TTC549 (cell line): ENCODE measurements around the gene POU6F2.
"Not testable (repeated sequence)": the region's sequence is repeated elsewhere in the genome, so short reads cannot be mapped to it uniquely, and the experiment has no call there.

Experiments used
- FAIRE-seq: peaks from 2 replicates; lab custom pipeline; 2012; peaks lifted over from hg19 to GRCh38; lab: Jason Lieb, UNC

Gene POU6F2

DNA sequence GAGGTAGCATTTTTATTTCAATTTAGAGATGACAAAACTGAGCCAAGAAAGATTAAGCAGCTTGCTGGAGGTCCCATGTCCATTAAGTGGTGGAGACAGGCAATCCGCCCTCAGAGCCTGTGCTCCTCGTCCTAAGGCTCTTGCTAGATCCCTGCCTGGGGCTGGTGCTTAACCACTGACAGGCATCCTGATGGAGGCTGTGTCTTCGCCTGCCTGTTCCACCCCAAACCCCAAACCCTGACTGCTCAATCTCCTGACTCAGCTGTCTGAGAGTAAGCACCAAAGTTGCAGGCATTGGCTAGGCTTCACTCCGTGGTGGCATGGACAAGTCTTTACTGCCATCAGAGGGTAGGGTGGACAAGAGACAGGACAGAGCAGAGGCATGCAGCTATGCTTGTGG, 209.4 kb downstream of the POU6F2 start:
- no peak for FAIRE-seq

DNA sequence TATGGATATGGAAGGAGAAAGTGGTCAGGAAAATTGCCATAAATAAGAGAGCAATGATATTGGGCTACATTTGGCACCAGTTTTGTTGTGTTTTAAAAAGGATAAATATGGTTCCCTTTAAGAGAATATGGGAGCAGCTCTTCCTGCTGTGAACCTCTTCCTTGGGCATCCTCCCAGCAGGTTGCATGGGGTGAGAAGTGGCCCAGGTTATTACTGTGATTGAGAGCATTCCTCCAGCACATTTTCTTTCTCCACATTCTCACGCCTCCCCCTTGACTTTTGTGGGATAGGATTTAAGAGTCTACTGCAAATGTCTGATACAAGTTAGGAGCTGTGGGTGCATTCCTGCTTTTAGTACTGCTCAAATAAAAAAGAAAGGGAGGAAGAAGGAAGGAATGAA, 214.8 kb downstream of the POU6F2 start:
- no peak for FAIRE-seq

DNA sequence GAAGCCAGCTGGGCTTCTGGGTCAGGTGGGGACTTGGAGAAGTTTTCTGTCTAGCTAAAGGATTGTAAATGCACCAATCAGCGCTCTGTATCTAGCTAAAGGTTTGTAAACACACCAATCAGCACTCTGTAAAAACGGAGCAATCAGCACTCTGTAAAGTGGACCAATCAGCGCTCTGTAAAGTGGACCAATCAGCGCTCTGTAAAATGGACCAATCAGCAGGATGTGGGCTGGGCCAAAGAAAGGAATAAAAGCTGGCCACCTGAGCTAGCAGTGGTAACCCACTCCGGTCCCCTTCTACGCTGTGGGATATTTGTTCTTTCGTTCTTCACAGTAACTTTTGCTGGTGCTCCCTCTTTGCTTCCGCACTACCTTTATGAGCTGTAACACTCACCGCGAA, 216.7 kb downstream of the POU6F2 start:
- FAIRE-seq: not testable (repeated sequence)

DNA sequence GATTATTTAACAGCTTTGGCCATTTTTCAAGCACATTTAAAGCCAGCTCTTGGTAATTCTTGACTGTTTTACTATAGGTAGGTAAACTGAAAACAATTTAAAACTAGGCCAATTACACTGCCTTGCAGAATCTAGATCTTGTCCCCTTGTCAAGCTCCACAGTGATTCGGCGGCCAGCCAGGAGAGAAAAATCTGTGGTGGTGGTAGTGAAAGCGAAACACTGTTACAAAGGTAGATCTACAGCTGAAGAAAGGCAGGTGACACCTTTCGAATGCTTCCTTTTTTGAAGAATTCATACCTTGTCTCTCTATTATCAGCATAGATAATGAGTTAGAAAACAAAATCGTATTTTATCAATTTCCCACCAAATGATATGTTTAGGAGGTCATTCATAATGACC, 218.3 kb downstream of the POU6F2 start:
- no peak for FAIRE-seq

DNA sequence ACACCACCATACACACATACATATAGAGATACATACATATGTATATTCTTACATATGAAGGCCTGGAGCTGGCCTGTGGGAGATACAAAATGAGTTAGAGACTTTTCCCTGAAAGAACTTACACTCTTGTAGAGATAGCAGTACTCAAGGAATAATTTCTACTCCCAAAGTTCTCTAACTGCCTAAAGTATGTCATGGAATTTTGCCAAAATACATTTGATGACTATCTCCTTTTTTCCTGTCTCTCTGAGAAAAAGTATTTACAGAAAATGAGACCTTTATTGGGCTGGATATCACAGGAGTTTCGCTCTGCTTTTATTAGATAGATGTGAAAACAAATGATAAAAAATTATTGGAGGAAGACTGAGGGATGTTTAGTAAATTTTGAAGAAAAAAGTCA, 220.1 kb downstream of the POU6F2 start:
- FAIRE-seq: no peak

DNA sequence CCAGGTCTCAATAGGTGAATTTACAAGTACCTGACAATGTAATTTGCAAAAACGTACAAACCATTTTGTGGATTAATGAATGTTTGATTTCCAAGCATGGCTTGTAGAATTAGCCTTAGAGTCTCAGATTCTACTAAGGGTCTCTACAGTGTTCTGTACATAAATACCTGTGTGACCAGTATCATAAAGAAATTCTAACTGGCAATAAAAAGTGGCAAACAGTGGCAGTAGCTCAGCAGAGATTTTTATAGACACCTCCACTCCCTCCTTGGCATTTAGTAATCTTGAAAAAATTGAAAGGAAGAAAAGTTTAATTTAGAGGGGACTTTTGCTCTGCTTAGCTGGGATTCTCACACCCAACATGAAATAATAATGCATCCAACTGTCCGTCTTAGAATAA, 220.8 kb downstream of the POU6F2 start:
- FAIRE-seq: no peak

DNA sequence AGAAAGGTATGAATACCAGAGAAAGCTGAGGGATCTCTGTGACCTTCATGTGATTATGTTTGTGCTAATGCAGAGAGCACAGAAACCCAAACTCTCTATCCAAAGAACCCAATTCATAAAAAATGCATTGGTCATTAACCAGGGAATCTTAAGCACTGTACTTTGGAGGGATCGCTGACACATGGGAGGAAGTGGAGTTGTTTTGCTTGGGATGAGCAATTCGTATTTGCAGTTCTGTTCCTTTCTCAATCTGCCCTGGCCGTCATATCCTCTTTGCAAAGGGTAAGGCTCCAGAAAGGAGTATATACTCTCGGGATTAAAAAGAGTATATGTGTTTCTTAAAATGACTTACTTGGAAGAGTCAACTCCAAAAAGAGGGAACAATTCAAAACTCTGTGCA, 221.3 kb downstream of the POU6F2 start:
- no peak for FAIRE-seq

DNA sequence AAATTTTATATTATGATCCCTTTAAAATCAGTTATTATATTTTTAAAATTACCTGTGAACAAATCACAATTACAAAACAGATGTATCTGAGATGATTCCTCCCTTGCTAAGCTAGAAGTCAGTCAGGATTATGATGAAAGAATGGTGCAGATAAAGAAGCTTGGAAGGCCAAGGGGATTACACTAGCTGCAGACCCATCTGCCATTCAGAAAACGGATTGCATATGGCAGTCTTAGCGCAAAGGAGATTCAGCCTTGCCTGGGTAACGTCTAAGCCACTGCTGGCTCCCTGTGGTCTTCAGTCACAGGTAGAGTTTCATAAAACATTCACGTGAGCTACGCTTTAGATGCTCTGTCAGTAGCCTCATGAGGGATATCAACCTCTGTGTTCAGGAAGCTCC, 222.2 kb downstream of the POU6F2 start:
- FAIRE-seq: no peak

DNA sequence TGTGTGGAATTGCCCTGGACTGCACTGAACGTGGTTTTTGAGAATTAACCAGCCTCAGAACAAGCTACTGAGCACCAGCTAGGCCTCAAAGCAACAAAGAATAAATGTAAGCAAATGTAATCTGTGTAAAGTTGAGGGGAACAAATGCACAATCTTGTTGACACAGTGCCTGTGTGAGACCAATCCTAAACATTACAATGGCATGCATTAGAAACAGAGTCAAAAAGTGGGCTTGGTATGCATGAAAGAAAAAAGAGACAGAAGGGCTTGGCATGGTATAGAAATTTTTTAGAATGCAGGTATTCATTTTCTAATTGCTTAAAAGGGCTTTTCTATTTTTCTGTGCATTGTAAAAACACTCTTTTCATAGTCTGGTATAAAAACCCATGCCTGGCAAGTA, 224.3 kb downstream of the POU6F2 start:
- no peak for FAIRE-seq

DNA sequence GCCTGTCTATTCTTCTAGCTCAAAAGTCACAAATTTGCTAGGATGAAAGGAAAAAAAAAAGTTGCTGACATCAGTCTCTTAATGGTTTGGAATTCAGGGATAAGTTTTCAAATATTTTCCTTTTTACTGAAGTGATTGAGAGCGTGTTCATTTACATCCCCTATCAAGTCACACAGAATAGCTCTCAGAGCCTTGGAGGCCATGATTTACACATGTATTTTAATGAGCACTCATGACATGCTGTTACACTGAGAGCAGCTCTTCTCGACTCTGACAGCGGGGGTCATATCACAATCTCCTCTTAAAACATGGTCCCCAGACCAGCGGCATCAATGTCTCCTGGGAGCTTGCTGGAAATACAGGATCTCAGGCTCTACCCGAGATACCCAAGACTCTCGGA, 232.7 kb downstream of the POU6F2 start:
- no peak for FAIRE-seq

DNA sequence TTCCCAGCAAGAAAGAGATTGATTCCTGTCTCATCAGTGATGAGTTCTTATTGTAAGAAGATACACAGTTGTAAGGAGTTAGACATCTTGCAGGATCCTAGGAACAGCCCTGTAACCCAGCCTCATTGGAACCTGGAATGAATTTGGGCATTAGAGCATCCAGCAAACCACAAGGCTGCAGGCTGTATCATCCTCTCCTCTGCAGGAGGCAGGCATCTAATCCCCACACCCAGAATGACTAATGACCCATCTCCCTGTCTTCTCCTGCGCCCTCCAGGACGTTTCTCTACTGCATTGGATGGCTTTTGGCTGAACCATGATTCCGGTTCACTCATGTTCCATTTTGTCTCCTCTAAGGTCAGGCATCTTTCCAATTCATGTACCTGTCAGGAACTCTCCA, 233.9 kb downstream of the POU6F2 start:
- no peak for FAIRE-seq

DNA sequence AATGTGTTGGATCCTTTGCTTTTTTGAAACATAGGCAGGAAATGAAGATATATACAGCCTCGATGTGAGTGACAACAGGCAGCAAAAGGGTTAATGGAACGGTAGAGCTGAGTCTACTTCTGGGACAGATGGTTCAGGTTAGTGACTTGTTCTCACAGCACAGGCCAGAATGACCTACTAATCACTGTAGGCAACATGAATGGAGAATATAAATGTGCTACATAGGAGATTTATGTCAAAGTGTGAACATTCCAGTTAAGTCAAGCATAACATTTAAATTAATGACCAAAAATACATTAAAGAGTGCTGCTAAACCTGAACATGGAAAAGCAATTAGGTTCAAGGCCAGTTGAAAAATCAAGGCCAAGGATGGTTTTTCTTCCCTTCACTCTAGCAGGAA, 235.2 kb downstream of the POU6F2 start:
- no peak for FAIRE-seq

DNA sequence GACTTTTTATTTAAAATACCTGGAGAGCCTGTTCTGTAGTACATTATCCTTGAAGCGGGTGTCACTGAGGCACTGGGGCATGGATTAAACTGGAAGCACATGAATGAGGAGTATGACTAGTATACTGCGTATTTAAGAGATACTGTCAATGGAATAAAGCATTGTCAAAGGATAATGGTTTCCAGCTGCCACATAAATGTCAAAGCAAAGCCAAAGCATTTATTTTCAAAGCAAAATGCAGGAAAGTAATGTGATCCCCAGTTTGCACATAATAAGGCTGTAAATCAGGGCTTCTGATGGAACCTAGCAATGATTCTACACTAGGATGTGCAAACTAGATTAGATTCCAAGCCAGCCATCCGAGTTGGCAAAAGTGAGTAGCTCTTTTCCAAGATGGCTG, 240.1 kb downstream of the POU6F2 start:
- no peak for FAIRE-seq

DNA sequence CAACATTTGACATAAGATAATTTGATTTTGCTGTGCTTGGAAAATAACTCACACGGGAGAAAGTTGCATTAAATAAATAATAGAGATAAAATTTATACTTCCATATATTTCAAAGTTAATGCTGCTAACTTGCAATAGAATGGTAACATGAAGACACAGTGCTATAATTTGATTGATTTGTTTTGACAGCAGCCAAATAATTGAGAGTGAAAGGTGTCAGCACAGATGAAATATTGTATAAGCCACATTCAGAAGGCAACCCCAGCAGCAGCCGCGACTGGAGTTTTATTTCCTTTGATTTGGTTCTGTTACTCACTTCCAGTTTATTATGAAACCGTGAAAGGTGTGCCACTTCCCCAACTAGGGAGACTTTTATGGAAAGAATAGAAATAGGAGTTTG, 242.2 kb downstream of the POU6F2 start:
- no peak for FAIRE-seq

DNA sequence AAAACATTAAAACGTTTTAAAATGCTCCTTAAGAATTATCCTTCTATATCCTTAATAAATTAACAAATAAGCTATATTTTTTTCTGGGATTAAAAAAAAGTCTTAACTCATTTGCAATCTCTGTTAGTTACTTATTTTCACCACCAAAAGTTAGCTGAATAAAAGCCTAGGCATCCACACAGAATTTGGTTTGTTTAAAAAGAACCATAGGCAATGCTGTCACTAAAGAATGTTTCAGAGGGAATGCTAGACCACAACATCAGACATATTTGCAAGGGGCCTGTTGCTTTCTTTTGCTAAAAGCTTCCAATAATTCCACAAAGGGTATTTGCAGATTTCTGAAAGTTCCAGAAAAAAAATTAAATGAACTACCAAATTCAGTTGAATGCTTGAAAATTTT, 244.2 kb downstream of the POU6F2 start:
- FAIRE-seq: no peak

DNA sequence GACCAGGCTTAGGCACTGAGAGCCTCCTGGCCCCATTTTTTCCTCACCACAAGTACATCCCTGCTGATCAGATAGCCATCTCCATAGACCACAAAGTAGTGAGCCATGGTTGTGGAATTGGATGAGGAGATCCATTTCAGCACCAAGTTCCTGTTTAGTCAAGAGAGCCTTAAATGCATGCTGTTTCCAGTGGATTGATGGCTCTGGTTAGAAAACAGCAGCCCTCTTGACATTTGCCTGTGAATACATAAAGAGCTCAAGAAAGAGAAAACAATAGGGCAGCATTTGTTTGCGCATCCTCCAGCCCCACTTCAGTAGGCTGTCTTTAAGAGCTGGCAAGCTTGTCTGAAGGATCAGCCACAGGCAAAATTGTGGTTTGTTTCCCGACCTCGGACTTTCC, 251.2 kb downstream of the POU6F2 start:
- no peak for FAIRE-seq

DNA sequence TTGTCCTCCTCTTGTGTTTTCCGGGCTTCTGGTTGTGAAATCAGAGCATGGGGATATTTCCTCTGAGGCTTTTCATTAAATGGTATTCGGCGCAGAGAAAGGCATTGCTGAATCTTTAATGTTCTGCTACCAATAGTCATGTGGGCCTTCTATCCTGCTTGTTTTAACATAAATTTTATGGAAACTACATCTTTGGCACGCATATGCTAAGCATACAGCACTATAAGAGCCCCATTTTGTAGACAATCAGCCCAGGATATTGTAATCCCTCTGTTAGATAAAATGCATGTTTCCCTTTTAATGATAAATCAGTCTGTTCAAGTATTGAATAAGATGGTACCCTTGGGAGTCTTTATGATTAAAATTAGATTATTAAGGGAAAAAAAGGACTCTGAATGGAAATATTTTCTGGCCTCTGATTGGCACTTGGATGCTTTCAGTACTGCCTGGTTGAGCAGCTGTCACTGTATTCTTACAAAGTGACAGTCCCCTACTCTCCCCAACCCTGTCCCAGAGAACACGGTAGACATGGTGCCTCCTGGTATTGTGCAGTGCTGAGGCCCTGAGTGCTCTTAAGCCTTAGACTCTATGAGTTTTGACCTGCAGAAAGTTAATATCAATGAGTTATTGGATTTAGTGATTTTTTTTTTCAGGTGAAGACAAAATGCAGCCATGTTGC, 256.3 kb downstream of the POU6F2 start:
- FAIRE-seq: no peak

DNA sequence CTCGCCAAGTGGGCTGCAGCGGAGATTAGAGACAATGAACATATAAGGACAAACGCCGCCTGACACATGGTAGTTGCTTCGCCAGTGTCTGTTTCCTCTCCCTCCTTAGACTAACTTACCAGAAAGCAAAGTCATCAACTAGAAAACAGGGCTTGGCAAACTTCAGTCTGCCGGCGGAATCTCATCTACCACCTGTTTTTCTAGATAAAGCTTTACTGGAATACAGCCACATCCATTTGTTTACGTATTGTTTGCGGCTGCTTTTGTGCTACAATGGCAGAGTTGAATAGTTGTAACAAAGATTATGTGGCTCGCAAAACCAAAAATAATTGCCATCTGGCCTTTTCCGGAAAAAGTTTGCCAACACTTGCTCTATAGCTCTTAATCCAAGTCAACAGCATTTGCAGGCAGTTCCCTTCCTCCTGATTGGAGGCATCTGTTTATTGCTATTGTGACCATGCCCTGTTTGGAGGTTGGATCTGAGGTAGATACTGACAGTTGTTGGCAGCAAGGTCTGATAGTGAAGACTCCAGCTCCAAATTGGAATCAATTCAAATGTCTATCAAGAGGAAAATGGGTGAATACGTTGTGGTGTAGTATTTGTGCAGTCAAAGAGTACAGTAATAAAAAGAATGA, 260.6 kb downstream of the POU6F2 start:
- no peak for FAIRE-seq

DNA sequence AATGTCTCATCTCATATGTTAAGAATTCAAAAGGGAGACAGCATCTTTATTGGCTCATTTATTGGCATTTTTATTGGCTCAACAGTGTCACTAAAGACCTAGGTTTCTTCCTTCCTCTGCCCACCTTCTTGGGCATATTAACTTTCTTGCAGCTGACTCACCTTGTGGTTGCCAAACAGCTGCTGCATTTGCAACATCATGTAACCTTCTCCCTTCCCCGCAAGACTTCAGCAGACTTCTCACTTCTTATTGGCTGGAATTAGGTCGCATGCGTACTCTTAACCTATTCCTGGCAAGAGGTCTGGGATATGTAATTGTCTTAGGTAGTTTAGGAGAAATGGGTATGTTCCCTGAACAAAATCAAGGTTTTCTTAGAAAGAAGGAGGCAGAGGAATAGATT, 263.2 kb downstream of the POU6F2 start:
- no peak for FAIRE-seq

DNA sequence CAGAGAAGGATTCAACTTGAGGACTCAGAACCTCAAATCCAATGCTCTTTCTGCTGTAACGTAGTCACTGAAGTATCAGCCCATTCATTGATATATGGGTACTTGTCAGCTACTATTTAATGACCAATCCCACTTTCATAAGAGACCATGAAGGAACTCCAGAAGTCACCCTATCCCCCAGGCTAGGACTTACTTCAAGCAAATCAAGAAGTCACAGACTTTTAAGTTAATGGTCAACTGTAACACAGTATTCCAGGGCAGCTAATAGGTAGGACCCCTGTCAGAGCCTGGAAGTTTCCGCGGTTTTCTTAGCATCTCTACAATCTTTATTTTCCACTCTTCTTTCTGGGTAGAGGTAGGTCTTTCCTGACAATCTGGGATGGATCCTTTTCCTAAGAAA, 269.9 kb downstream of the POU6F2 start:
- FAIRE-seq: no peak

DNA sequence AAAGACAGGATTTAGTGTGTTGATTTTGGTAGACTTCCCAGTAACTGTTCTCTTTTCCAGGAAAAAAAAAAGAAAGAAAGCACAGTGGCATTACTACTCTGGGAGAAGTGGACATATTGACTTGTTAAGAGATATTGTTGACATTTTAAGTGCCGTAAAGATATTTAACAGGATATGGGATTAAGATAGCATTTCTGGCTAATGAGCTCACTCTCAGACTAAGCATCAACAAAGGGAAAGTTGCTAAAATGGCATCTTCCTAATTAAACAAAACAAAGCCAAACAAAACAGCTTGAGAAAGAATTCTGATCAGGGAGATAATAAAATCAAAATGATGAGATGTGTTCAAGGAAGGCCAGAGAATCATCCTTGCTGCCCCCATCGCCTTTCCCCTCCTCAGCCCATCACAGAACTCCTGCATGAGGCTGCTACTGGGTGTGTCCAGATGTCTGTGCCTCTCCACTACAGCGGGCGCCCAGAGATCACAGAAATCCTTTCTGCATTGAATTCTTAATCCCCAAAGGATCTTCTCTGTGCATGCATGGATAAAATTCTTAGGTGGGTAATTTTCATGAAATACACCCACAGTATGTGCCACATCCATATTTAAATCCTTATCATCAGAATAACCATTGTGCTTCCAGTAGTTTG, 270.5 kb downstream of the POU6F2 start:
- FAIRE-seq: no peak

DNA sequence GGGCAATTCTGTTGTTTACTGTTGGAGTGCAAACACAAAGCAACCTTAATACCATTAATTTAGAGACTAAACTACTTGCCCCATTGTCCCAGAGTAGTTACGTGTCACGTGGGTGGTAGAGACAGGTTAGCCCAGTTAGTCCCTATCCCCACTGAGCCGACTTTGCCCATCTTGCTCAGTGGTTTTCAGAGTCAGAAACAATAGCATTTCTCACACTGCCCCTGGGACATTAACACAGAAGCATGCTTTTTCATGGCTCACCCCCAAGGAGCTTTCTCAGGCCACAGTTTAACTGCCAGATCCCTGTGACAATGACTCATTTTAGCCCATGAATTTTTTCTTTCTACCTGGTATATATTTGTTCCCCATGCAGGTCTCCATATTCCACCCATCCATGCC, 271.0 kb downstream of the POU6F2 start:
- FAIRE-seq: no peak

DNA sequence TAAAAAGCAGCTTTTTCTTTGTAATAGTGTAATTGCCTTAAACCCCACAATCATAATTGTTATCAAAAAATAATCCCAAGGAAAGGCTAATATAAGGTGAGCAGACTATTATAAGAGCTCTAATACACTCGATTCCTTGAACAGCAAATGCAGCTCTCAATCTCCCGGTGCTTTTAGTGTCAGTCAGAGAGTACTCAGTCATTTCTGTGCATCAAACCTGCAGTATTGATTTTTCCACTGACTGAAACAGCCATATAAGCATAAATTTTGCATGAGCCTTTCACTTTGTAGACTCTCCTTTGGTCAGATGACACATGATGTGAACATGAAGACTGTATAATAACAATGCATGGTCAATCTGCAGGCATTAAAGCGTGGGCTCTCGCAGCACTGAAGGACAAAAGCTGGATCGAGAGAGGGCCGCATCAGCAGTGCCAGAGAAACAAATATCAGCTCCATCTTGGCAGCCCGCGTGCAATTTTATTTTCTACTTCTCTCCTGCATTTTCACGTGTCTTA, 272.0 kb downstream of the POU6F2 start:
- FAIRE-seq: no peak

DNA sequence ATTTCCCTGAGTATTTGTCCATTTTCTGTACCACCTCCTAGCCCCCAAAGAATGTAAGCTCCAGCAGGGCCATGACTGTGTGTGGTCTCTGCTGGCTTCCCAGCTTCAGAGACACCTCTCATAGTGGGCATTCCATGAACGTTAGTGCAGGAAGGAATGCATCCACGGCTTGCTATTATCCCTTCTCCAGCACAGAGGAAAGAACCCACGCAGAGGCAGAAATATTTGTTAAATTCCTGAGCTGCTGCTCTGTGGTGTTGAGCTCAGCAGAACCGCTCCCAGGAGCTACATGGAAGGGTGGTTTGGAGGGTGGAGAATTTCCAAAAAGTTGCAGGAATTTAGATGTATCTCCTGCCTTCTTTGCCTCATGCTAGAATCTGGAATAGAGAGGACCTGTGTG, 275.2 kb downstream of the POU6F2 start:
- FAIRE-seq: no peak
